Psoas muscle (tissue), 8 donors: ENCODE results near the gene APOB. TPM values are rescaled to one million over a fixed set of nuclear protein-coding genes. Genes with fewer than 3 reads are reported as not detected.

ENCODE experiments used
- ATAC-seq, 4 donors: fragments of 200-7000 bp; cut with Tn5 transposase; one replicate each; pipeline ENCODE4 v1.9.1; 2020; ENCODE audit warnings: moderate library complexity in 3 of 4, mild to moderate bottlenecking in 2 of 4
- DNase-seq, 2 donors: peaks; one replicate each; pipeline ENCODE4 v3.0.0-alpha.2; 2020
- H3K27ac ChIP-seq: fragments of 200-600 bp; one replicate; pipeline ENCODE4 v1.8.0; 2022
- H3K27me3 ChIP-seq, 3 donors: fragments of 200-600 bp in 1 of 3; one replicate each; pipeline versions ENCODE4 v1.6.1 to v1.8.0; 2013 to 2022; ENCODE audit warnings: low read length in 2 of 3, mild to moderate bottlenecking in 2 of 3, moderate library complexity in 1 of 3; ENCODE audit not compliant: insufficient read depth in 3 of 3
- H3K36me3 ChIP-seq, 2 donors: fragments of 200-600 bp in 1 of 2; one replicate each; pipeline versions ENCODE4 v1.6.1 to v1.8.0; 2013 to 2022; ENCODE audit warnings: low read depth in 1 of 2, mild to moderate bottlenecking in 1 of 2, moderate library complexity in 1 of 2; ENCODE audit not compliant: insufficient read depth in 1 of 2
- H3K4me1 ChIP-seq: fragments of 200-600 bp; one replicate; pipeline ENCODE4 v1.8.0; 2022
- H3K4me3 ChIP-seq: fragments of 200-600 bp; one replicate; pipeline ENCODE4 v1.8.0; 2022; ENCODE audit warnings: mild to moderate bottlenecking
- H3K9me3 ChIP-seq: fragments of 200-600 bp; one replicate; pipeline ENCODE4 v1.8.0; 2022
- CTCF ChIP-seq: fragments of 200-600 bp; IDR thresholded peaks from one replicate; pipeline ENCODE4 v1.8.0; 2022; ENCODE audit warnings: antibody characterized with exemption
- WGBS, 3 donors: extraction: QIAGEN DNeasy Blood & Tissue Kit; methylation state at CpG; one replicate each; pipeline versions ENCODE4 v1.1.6 to v1.1.7; 2013; 5-methylcytosine and 5-hydroxymethylcytosine counted together
- intact Hi-C, 2 donors: fragments of 100-400 bp; cut with DNase I; formaldehyde crosslinking; loops; one replicate each; pipeline versions ENCODE4 v1.11.0 to v1.14.2; 2022
- polyA plus RNA-seq, 3 donors: library from polyadenylated mRNA; stranded (reverse); fragments of 200-250 nt; gene quantifications; one replicate each; pipeline ENCODE4 v1.2.3, GENCODE V29; 2013
- total RNA-seq, 4 donors: library from RNA; stranded (reverse); fragmentation: NEBNext Ultra II Directional in 2 of 4; extraction: Animal tissue kit (Norgen Biotek cat#: 25700) in 2 of 4; gene quantifications; one replicate each; pipeline versions ENCODE4 v1.2.1 to v1.2.4, GENCODE V29; 2021 to 2023
- donor health status: healthy with polysubstance abuse.
- donor health status: DM: no; HTN: no; CAD: no; lungs with moderate emphysema.
- donor health status: Bipolar disorder and iron deficiency.
- donor health status: healthy.
- donor health status: DM: yes; HTN: yes; CAD: no.
- donor health status: DM: no; HTN: no; CAD: no.
- donor health status: DM: no; HTN: no; CAD: no.
- donor health status: DM: yes; HTN: yes; CAD: no.

Gene APOB
- total and polyA plus RNA-seq, 7 donors: 0.03 to 0.64 (median 0.34) TPM

DNA sequence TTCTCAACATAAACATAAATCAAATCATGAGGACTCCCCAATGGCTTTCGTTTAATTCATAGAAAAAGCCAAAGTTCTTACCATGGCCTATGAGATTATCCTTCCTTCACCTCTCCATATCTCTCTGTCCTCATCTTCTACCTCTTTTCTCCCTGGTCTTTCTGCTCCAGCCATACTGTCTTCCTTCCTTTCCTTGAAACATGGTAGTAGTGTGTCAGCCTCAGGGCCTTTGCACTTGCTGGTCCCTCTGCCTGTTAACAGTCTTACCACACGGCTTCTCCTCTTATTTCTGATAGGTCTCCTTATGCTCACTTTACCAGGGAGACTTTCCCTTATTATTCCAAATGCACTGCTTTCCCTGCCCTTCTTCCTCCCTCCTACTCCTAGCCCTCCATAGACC, 25.6 kb downstream of the APOB start:
- WGBS, 3 donors: 85 to 93% (median 91%) methylated on average over 2 of the region's 2 CpGs
- no peaks in the 10 kb centered on the region for H3K9me3 ChIP-seq
- H3K27me3 ChIP-seq: no peaks in the 10 kb centered on the region
- H3K27ac ChIP-seq: no peak overlapping the region
- ATAC-seq (no peak), DNase-seq (no peak)
- H3K4me1 ChIP-seq: no peaks in the 10 kb centered on the region
- intact Hi-C loops: no loop called here
- no peak for TF ChIP-seq CTCF
- no peaks in the 10 kb centered on the region for H3K36me3 ChIP-seq
- no peak overlapping the region for H3K4me3 ChIP-seq

DNA sequence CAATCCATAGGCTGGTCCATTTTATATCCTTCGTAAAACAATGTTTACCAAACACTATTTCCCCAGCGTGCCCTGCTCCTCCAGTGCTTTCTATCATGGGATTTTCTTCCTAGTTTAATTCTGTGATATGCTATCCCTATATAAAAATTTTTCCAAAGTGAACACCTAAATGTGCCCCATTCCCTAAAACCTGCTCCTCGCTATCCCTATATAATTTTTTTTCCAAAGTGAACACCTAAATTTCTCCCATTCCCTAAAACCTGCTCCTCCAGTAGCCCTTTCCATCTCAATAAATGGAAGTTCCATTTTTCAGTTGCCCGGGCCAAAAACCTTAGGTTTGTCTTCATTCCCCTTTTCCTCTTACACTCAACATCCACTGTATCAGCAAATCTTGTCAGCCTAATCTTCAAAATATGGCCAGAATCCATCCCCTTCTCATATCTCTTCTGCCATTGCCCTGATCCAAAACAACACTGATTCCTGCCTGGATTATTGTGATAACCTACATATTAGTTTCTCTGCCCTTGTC, 26.1 kb downstream of the APOB start:
- DNase-seq (no peak), ATAC-seq (no peak)
- Histone ChIP-seq H3K27ac (no peak overlapping the region), H3K36me3 (no peaks in the 10 kb centered on the region), H3K4me1 (no peaks in the 10 kb centered on the region), H3K4me3 (no peak overlapping the region), H3K9me3 (no peaks in the 10 kb centered on the region), H3K27me3 (no peaks in the 10 kb centered on the region)
- intact Hi-C loops: no loop called here
- TF ChIP-seq CTCF: no peak
- 91 to 95% (median 93%) methylated on average over 4 of the region's 4 CpGs for WGBS, 3 donors

DNA sequence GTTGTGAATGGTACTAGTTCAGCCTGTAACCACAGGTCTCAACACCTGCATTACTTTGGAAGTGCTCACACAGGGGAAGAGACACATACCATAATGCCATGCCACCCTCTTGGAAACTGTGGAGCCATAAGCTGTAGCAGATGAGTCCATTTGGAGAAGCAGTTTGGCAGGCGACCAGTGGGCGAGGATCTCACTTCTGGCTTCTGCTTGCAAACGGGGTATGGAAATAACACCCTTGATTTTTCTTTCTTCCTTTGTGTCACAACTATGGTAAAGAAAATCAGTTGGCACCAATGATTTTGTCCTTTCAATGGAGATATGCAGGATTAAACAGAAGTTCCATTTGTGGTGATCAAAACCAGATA, 28.6 kb downstream of the APOB start:
- ATAC-seq (no peak), DNase-seq (no peak)
- 78 to 83% (median 79%) methylated on average over 3 of the region's 3 CpGs for WGBS, 3 donors
- Histone ChIP-seq H3K27ac (no peak overlapping the region), H3K4me3 (no peak overlapping the region), H3K9me3 (no peaks in the 10 kb centered on the region), H3K36me3 (no peaks in the 10 kb centered on the region), H3K4me1 (peaks cover 5% of the 10 kb centered on the region), H3K27me3 (no peaks in the 10 kb centered on the region)
- TF ChIP-seq CTCF: no peak
- intact Hi-C loops: no loop called here

DNA sequence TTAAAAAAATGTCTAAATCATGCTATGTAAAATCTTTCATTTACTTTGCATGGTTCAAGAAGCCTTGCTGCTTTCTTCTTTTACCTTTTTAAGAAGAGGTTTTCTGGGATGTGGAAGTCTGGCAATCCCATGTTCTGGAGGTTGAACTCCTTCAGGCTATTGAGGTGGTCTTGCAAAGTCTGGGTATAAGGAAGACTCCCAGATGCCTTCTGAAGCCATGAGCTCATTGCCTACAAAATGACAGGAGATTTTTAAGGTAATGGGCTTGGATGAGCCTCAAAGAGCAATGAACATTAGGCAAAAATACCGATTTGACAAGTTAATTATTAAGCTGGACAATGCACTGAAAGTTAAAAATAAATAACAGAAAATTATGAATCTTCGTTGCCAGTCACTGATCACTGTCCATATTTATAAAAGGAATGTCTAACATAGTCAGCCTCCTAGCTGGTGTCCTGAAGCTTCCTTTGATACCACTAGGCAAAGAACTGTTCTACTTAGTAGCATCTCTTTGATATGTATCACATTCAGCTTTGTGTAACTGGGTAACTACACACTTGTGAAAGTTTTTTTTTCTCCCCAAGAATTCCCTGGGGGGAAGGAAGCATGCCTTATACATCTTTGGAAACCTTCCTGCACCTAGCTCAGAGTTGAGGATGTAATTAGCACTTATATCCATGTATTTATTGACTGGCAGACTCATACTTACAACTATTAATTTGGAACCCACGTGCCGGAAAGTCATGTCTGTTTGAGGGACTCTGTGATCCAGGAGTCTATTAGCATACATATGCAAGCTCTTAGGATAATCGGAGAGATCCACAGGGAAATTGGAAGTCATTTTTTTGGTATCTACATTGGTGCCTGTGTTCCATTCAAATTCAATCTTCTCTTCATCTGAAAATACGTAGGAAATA, 29.3 kb downstream of the APOB start:
- WGBS, 3 donors: 80 to 85% (median 85%) methylated on average over 6 of the region's 6 CpGs
- no peak for TF ChIP-seq CTCF
- ATAC-seq (no peak), DNase-seq (no peak)
- H3K27me3 ChIP-seq: no peaks in the 10 kb centered on the region
- no peaks in the 10 kb centered on the region for H3K9me3 ChIP-seq
- H3K36me3 ChIP-seq: no peaks in the 10 kb centered on the region
- H3K4me3 ChIP-seq: no peak overlapping the region
- H3K27ac ChIP-seq: no peak overlapping the region
- intact Hi-C loops: no loop called here
- peaks cover 5% of the 10 kb centered on the region for H3K4me1 ChIP-seq
